Kidney (tissue), 22 donors: ENCODE measurements around the gene PPDPF. TPM values are rescaled to one million over a fixed set of nuclear protein-coding genes. Genes with fewer than 3 reads are reported as not detected.

ENCODE experiments used
- DNase-seq, 5 donors: peaks; one replicate each; pipeline ENCODE4 v3.0.0-alpha.2; 2013 to 2020
- FAIRE-seq: peaks from 2 replicates; lab custom pipeline; 2012; peaks lifted over from hg19 to GRCh38; lab: Jason Lieb, UNC
- H3K27ac ChIP-seq, 2 donors: one replicate each; pipeline ENCODE4 v1.7.0; 2013; ENCODE audit warnings: low read depth in 2 of 2, low read length in 2 of 2, inconsistent platforms in 1 of 2
- H3K27me3 ChIP-seq: one replicate; pipeline ENCODE4 v1.7.1; 2013; ENCODE audit warnings: low read length, inconsistent platforms; ENCODE audit not compliant: control insufficient read depth, insufficient read depth
- H3K36me3 ChIP-seq, 3 donors: one replicate each; pipeline versions ENCODE4 v1.7.0 to v1.7.1; 2013; ENCODE audit warnings: low read length in 3 of 3, control low read depth in 1 of 3, inconsistent platforms in 1 of 3; ENCODE audit not compliant: insufficient read depth in 3 of 3, control insufficient read depth in 2 of 3
- H3K4me1 ChIP-seq, 3 donors: one replicate each; pipeline versions ENCODE4 v1.7.0 to v1.7.1; 2013; ENCODE audit warnings: low read length in 3 of 3, inconsistent platforms in 1 of 3, low read depth in 1 of 3; ENCODE audit not compliant: control insufficient read depth in 2 of 3, insufficient read depth in 2 of 3
- H3K4me3 ChIP-seq, 3 donors: one replicate each; pipeline versions ENCODE4 v1.7.0 to v1.8.1; 2013; ENCODE audit warnings: low read length in 3 of 3, control low read depth in 1 of 3, inconsistent platforms in 1 of 3
- H3K9ac ChIP-seq, 3 donors: one replicate each; pipeline versions ENCODE4 v1.7.0 to v1.7.1; 2013; ENCODE audit warnings: low read length in 3 of 3, control low read depth in 1 of 3, inconsistent platforms in 1 of 3
- H3K9me3 ChIP-seq, 3 donors: one replicate each; pipeline versions ENCODE4 v1.7.0 to v1.7.1; 2013; ENCODE audit warnings: low read length in 3 of 3, control low read depth in 1 of 3, inconsistent platforms in 1 of 3; ENCODE audit not compliant: control insufficient read depth in 2 of 3, insufficient read depth in 1 of 3
- CTCF ChIP-seq: IDR thresholded peaks from 3 replicates; pipeline ENCODE4 v1.5.1; 2012; ENCODE audit warnings: mild to moderate bottlenecking, moderate library complexity, borderline replicate concordance; ENCODE audit not compliant: insufficient read depth; ENCODE audit errors: extremely low read depth
- intact Hi-C: fragments of 100-400 bp; cut with DNase I; formaldehyde crosslinking; loops from one replicate; pipeline ENCODE4 v1.11.1; 2022
- long read RNA-seq, 10 donors: library from polyadenylated mRNA in 1 of 10; unstranded in 1 of 10; transcript quantifications; one replicate each; pipeline ENCODE4 v2.0.0 and lab custom pipeline, GENCODE V29; 2021 to 2026
- polyA plus RNA-seq: library from polyadenylated mRNA; stranded (reverse); fragments of 350-450 nt; fragmentation: Illumina TruSeq; extraction: RNeasy Lipid Tissue Mini Kit (QIAGEN cat#74804); gene quantifications from one replicate; pipeline ENCODE4 v1.2.3, GENCODE V29; 2014; ENCODE audit warnings: low read depth, low replicate concordance; ENCODE audit not compliant: insufficient read depth
- total RNA-seq: library from RNA; stranded (reverse); fragmentation: NEBNext Ultra II Directional; extraction: Animal tissue kit (Norgen Biotek cat#: 25700); gene quantifications from one replicate; pipeline ENCODE4 v1.2.1, GENCODE V29; 2021
- donor health status: control.
- donor health status: control.
- donor health status: control.
- donor health status: control.
- donor health status: control.
- donor health status: DM: yes; HTN: yes; CAD: no.
- donor health status: Normal renal cell carcinoma (clear cell type).

PPDPF gene
- 578 TPM for total RNA-seq
- polyA plus RNA-seq, result 961 TPM
- long read RNA-seq, donor 1, transcript PPDPF-204 (3 exons, 478 nt), result minor isoform, 7 of 263 reads
- long read RNA-seq, donor 1, transcript PPDPF-201 (3 exons, 627 nt), result minor isoform, 5 of 263 reads
- long read RNA-seq, donor 1, transcript PPDPF-203 (2 exons, 373 nt), result minor isoform, 6 of 263 reads
- long read RNA-seq, donor 1, transcript PPDPF-202 (4 exons, 868 nt), result major isoform, 177 of 263 reads
- long read RNA-seq, donor 1, partial matches to known transcripts, result 68 of 263 reads
- long read RNA-seq, donor 1, other reads (novel, unspliced or antisense), result 0 of 263 reads
- long read RNA-seq, donor 2, transcript PPDPF-201 (3 exons, 627 nt), result minor isoform, 5 of 267 reads
- long read RNA-seq, donor 2, transcript PPDPF-203 (2 exons, 373 nt), result minor isoform, 7 of 267 reads
- long read RNA-seq, donor 2, transcript PPDPF-202 (4 exons, 868 nt), result major isoform, 219 of 267 reads
- long read RNA-seq, donor 2, partial matches to known transcripts, result 30 of 267 reads
- long read RNA-seq, donor 2, other reads (novel, unspliced or antisense), result 5 of 267 reads
- long read RNA-seq, donor 3, transcript PPDPF-202 (4 exons, 868 nt), result major isoform, 294 of 377 reads
- long read RNA-seq, donor 3, transcript PPDPF-203 (2 exons, 373 nt), result minor isoform, 6 of 377 reads
- long read RNA-seq, donor 3, transcript PPDPF-201 (3 exons, 627 nt), result minor isoform, 11 of 377 reads
- long read RNA-seq, donor 3, partial matches to known transcripts, result 38 of 377 reads
- long read RNA-seq, donor 3, other reads (novel, unspliced or antisense), result 25 of 377 reads
- long read RNA-seq, donor 4, transcript PPDPF-202 (4 exons, 868 nt), result major isoform, 213 of 280 reads
- long read RNA-seq, donor 4, transcript PPDPF-204 (3 exons, 478 nt), result minor isoform, 8 of 280 reads
- long read RNA-seq, donor 4, partial matches to known transcripts, result 42 of 280 reads
- long read RNA-seq, donor 4, other reads (novel, unspliced or antisense), result 12 of 280 reads
- long read RNA-seq, donor 5, transcript PPDPF-202 (4 exons, 868 nt), result major isoform, 14 of 15 reads
- long read RNA-seq, donor 5, partial matches to known transcripts, result 0 of 15 reads
- long read RNA-seq, donor 5, other reads (novel, unspliced or antisense), result 0 of 15 reads
- long read RNA-seq, donor 6, transcript PPDPF-202 (4 exons, 868 nt), result major isoform, 208 of 334 reads
- long read RNA-seq, donor 6, transcript PPDPF-201 (3 exons, 627 nt), result minor isoform, 7 of 334 reads
- long read RNA-seq, donor 6, partial matches to known transcripts, result 106 of 334 reads
- long read RNA-seq, donor 6, other reads (novel, unspliced or antisense), result 7 of 334 reads
- long read RNA-seq, donor 7, transcript PPDPF-202 (4 exons, 868 nt), result major isoform, 22 of 49 reads
- long read RNA-seq, donor 7, partial matches to known transcripts, result 25 of 49 reads
- long read RNA-seq, donor 7, other reads (novel, unspliced or antisense), result 1 of 49 reads
- long read RNA-seq, donor 8, transcript PPDPF-204 (3 exons, 478 nt), result minor isoform, 6 of 273 reads
- long read RNA-seq, donor 8, transcript PPDPF-202 (4 exons, 868 nt), result major isoform, 206 of 273 reads
- long read RNA-seq, donor 8, partial matches to known transcripts, result 46 of 273 reads
- long read RNA-seq, donor 8, other reads (novel, unspliced or antisense), result 11 of 273 reads
- long read RNA-seq, donor 9, transcript PPDPF-203 (2 exons, 373 nt), result minor isoform, 5 of 226 reads
- long read RNA-seq, donor 9, transcript PPDPF-202 (4 exons, 868 nt), result major isoform, 165 of 226 reads
- long read RNA-seq, donor 9, transcript PPDPF-201 (3 exons, 627 nt), result minor isoform, 8 of 226 reads
- long read RNA-seq, donor 9, partial matches to known transcripts, result 37 of 226 reads
- long read RNA-seq, donor 9, other reads (novel, unspliced or antisense), result 8 of 226 reads
- long read RNA-seq, donor 10, transcript PPDPF-201 (3 exons, 627 nt), result minor isoform, 5 of 302 reads
- long read RNA-seq, donor 10, transcript PPDPF-202 (4 exons, 868 nt), result major isoform, 245 of 302 reads
- long read RNA-seq, donor 10, partial matches to known transcripts, result 38 of 302 reads
- long read RNA-seq, donor 10, other reads (novel, unspliced or antisense), result 8 of 302 reads

DNA sequence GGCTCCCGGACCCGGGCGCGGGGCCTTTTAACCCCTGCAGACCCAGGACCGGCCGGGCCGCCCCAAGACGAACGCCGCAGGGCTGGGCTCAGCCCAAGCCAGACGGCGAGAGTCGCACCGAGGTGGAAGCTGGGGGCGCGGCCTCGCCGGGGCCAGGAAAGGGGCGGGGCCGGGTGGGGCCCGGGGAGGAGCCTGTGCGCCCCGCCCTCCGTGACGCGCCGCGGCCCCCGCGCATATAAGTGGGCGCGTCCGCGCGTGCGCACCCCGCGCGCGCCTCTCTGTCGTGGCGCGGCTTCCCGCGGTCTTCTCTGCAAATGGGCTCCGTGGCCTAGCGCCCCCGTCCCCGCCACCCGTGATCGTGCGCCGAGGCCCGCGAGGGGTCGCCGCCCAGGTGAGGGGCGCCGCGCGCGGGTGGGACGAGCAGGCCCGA is at the start of gene PPDPF:
Gene PPDPF (plus strand): TSS at position 262 of the 430 bp plus-strand sequence. CDS start 544 bp downstream, outside the sequence.
- Histone ChIP-seq H3K4me1 (peaks cover 0 to 11% (median 0%) of the 10 kb centered on the region in 3 donors), H3K9ac (peak within 1 kb of the TSS; percentile 26 to 73 (median 60)), H3K9me3 (no peaks in the 10 kb centered on the region), H3K4me3 (peak within 1 kb of the TSS; percentile 40 to 71 (median 71)), H3K36me3 (peaks cover 0 to 7% (median 0%) of the 10 kb centered on the region in 3 donors), H3K27me3 (no peaks in the 10 kb centered on the region), H3K27ac (peak within 1 kb of the TSS; percentile 71 to 84)
- DNase-seq, result peak; percentile 84 to 96 (median 92)
- no peak for FAIRE-seq
- no peak for TF ChIP-seq CTCF
- intact Hi-C loops, result no loop called here

- no peak for TF ChIP-seq CTCF
- no peak for DNase-seq
- intact Hi-C loops, result no loop called here
- H3K27ac ChIP-seq, result no peak overlapping the region
- no peaks in the 10 kb centered on the region for H3K9me3 ChIP-seq
- H3K9ac ChIP-seq, result no peak overlapping the region
- no peak overlapping the region for H3K4me3 ChIP-seq
- peaks cover 13% of the 10 kb centered on the region for H3K27me3 ChIP-seq
- FAIRE-seq, result no peak
- H3K4me1 ChIP-seq, result no peaks in the 10 kb centered on the region
- no peaks in the 10 kb centered on the region for H3K36me3 ChIP-seq
These were observed 49.4 kb upstream of the PPDPF start for GRCh38 chr20:63471002-63471716.
